Neural cell (in vitro differentiated cells): Measurements from ENCODE around the gene SRPX.

Experiments
- CTCF ChIP-seq: fragments of 450-650 bp; IDR thresholded peaks from 2 replicates; pipeline ENCODE4 v1.5.1; 2014; ENCODE audit warnings: antibody characterized with exemption, mild to moderate bottlenecking, moderate library complexity; ENCODE audit not compliant: poor library complexity, severe bottlenecking
- EP300 ChIP-seq: fragments of 450-650 bp; conservative IDR thresholded peaks from 2 replicates; pipeline ENCODE4 v1.6.1; 2014; ENCODE audit warnings: antibody characterized with exemption, mild to moderate bottlenecking, moderate library complexity; ENCODE audit not compliant: poor library complexity, severe bottlenecking
- POLR2AphosphoS5 ChIP-seq: IDR thresholded peaks from 2 replicates; pipeline ENCODE4 v1.6.1; 2012
- REST ChIP-seq: IDR thresholded peaks from 2 replicates; pipeline ENCODE4 v1.6.1; 2012; ENCODE audit warnings: borderline replicate concordance

GRCh38 chrX:38108364-38108763 is 112.3 kb downstream of the SRPX start:
- TF ChIP-seq REST (no peak), CTCF (no peak), POLR2AphosphoS5 (no peak), EP300 (no peak)
